ENCODE measurements around the gene RNF19B. TPM values are rescaled to one million over a fixed set of nuclear protein-coding genes. Genes with fewer than 3 reads are reported as not detected.

Gene RNF19B
- total RNA-seq, 4 donors from 2014 or later = 13.7 to 21.7 (median 17.4) TPM

- TF ChIP-seq CTCF (IDR thresholded peaks at IDR 0.05; ENCODE audit: low read depth) = no peak
Measured at GRCh38 chr1:32907435-32907834, 57.2 kb downstream of the RNF19B start.

GRCh38 chr1:32906654-32907053 lies 58.0 kb downstream of the RNF19B start:
- TF ChIP-seq CTCF (IDR thresholded peaks at IDR 0.05; ENCODE audit: low read depth) = no peak

- no peak for TF ChIP-seq CTCF (IDR thresholded peaks at IDR 0.05; ENCODE audit: low read depth)
Measured at GRCh38 chr1:32904797-32905196, 59.8 kb downstream of the RNF19B start.

GRCh38 chr1:32903991-32904785 lies 60.4 kb downstream of the RNF19B start:
- TF ChIP-seq CTCF (IDR thresholded peaks at IDR 0.05; ENCODE audit: low read depth) = no peak

- TF ChIP-seq CTCF (IDR thresholded peaks at IDR 0.05; ENCODE audit: low read depth) = no peak
Measured at GRCh38 chr1:32902535-32902920, 62.1 kb downstream of the RNF19B start.

GRCh38 chr1:32901823-32902534 lies 62.6 kb downstream of the RNF19B start:
- TF ChIP-seq CTCF (IDR thresholded peaks at IDR 0.05; ENCODE audit: low read depth) = no peak
